HCT116 (cell line): ENCODE data around the gene FGF7. TPM values are rescaled to one million over a fixed set of nuclear protein-coding genes. Genes with fewer than 3 reads are reported as not detected.

Experiments
- ATAC-seq: fragments of 200-7000 bp; cut with Tn5 transposase; 2 replicates; pipeline ENCODE4 v1.9.1; 2020; ENCODE audit warnings: mild to moderate bottlenecking, moderate library complexity
- BruUV-seq: library from RNA; stranded (reverse); fragments of 400-500 nt; replicated peaks from 2 replicates; lab custom pipeline; 2021; lab: Mats Ljungman, UMichigan
- CTCF ChIA-PET: fragments of 300-600 bp; sonication (Branson Sonifier 250); formaldehyde crosslinking; loops from one replicate; lab custom pipeline; 2021; ENCODE audit warnings: antibody characterized with exemption; lab: Charles Lee
- POLR2A ChIA-PET: fragments of 300-600, 350-600 bp; sonication (Branson Sonifier 250); formaldehyde crosslinking; loops from one replicate; lab custom pipeline; 2021; ENCODE audit warnings: antibody characterized with exemption; lab: Charles Lee
- RAD21 ChIA-PET, 2 experiments: fragments of 300-600 bp; sonication (Branson Sonifier 250); formaldehyde crosslinking; loops; one replicate each; lab custom pipeline; 2023; ENCODE audit warnings: low total read pairs in 2 of 2; ENCODE audit not compliant: uncharacterized antibody in 2 of 2, unreplicated experiment in 2 of 2, low non-redundant PET in 1 of 2; lab: Charles Lee
- DNase-seq: peaks from one replicate; pipeline ENCODE4 v3.0.0-alpha.2; 2010; ENCODE audit warnings: low read depth, low spot score
- H2AFZ ChIP-seq: fragments of 200-600 bp; shearing (Covaris generic), sonication (generic); 2 replicates; pipeline ENCODE4 v1.6.1; 2017; ENCODE audit warnings: low read depth, mixed run types, mixed read lengths, antibody characterized with exemption, low read length; ENCODE audit not compliant: poor library complexity, severe bottlenecking
- H3K27ac ChIP-seq: 2 replicates; pipeline ENCODE4 v1.5.1; 2012; ENCODE audit warnings: low read depth, low read length
- H3K27me3 ChIP-seq: fragments of 200-600 bp; sonication (generic); 2 replicates; pipeline ENCODE4 v1.6.1; 2016; ENCODE audit warnings: mixed run types, low read length, mixed read lengths; ENCODE audit not compliant: insufficient read depth
- H3K36me3 ChIP-seq, 2 experiments: fragments of 200-500 bp in 1 of 2; fragments of 200-600 bp in 1 of 2; sonication (Bioruptor generic) in 1 of 2; sonication (generic) in 1 of 2; 2 replicates each; pipeline versions ENCODE4 v1.5.1 to v1.6.1; 2014 to 2016; ENCODE audit warnings: low read length in 2 of 2, inconsistent platforms in 1 of 2, mixed read lengths in 1 of 2, mixed run types in 1 of 2; ENCODE audit not compliant: insufficient read depth in 2 of 2, control insufficient read depth in 1 of 2
- H3K4me1 ChIP-seq, 2 experiments: fragments of 200-600 bp in 1 of 2; sonication (generic) in 1 of 2; 2 replicates each; pipeline versions ENCODE4 v1.5.1 to v1.6.1; 2012 to 2017; ENCODE audit warnings: low read length in 2 of 2, inconsistent platforms in 1 of 2, mild to moderate bottlenecking in 1 of 2, mixed read lengths in 1 of 2, mixed run types in 1 of 2, moderate library complexity in 1 of 2; ENCODE audit not compliant: insufficient read depth in 2 of 2, control insufficient read depth in 1 of 2
- H3K4me2 ChIP-seq: fragments of 200-600 bp; sonication (generic); 2 replicates; pipeline ENCODE4 v1.6.1; 2017; ENCODE audit warnings: mixed run types, low read length, mixed read lengths
- H3K4me3 ChIP-seq, 2 experiments: fragments of 200-600 bp in 1 of 2; sonication (generic) in 1 of 2; replicated peaks in 1 of 2; 2 replicates each; pipeline ENCODE4 v1.5.1; 2011 to 2016; ENCODE audit warnings: low read length in 2 of 2, control low read depth in 1 of 2, low read depth in 1 of 2, mild to moderate bottlenecking in 1 of 2, mixed read lengths in 1 of 2, mixed run types in 1 of 2
- H3K79me2 ChIP-seq: fragments of 200-600 bp; sonication (generic); 2 replicates; pipeline ENCODE4 v1.6.1; 2017; ENCODE audit warnings: mild to moderate bottlenecking, mixed run types, low read length, moderate library complexity, mixed read lengths; ENCODE audit not compliant: insufficient read depth
- H3K9ac ChIP-seq: fragments of 200-600 bp; sonication (generic); 2 replicates; pipeline ENCODE4 v1.6.1; 2016; ENCODE audit warnings: low read length, mixed read lengths
- H3K9me2 ChIP-seq: fragments of 200-600 bp; sonication (generic), shearing (Covaris generic); 2 replicates; pipeline ENCODE4 v1.6.1; 2017; ENCODE audit warnings: mixed run types, mild to moderate bottlenecking, moderate library complexity; ENCODE audit not compliant: insufficient read depth
- H3K9me3 ChIP-seq, 2 experiments: fragments of 200-500 bp in 1 of 2; fragments of 200-600 bp in 1 of 2; sonication (Bioruptor generic) in 1 of 2; sonication (generic) in 1 of 2; 2 replicates each; pipeline ENCODE4 v1.6.1; 2014 to 2017; ENCODE audit warnings: low read length in 2 of 2, mixed read lengths in 2 of 2, inconsistent platforms in 1 of 2, low read depth in 1 of 2, mild to moderate bottlenecking in 1 of 2, mixed run types in 1 of 2, moderate library complexity in 1 of 2; ENCODE audit not compliant: control insufficient read depth in 1 of 2, insufficient read depth in 1 of 2
- H4K20me1 ChIP-seq: fragments of 200-600 bp; sonication (generic), shearing (Covaris generic); 2 replicates; pipeline ENCODE4 v1.6.1; 2017; ENCODE audit warnings: mixed run types, mild to moderate bottlenecking, moderate library complexity; ENCODE audit not compliant: insufficient read depth
- POLR2A ChIP-seq: IDR thresholded peaks from 2 replicates; pipeline ENCODE4 v1.7.0; 2011; ENCODE audit warnings: borderline replicate concordance; ENCODE audit not compliant: insufficient read depth, insufficient read length; ENCODE audit errors: extremely low read depth
- SIN3A ChIP-seq: IDR thresholded peaks from 2 replicates; pipeline ENCODE4 v1.6.1; 2012; ENCODE audit warnings: low read depth
- intact Hi-C: fragments of 100-400 bp; cut with micrococcal nuclease; formaldehyde crosslinking; loops from 2 replicates; pipeline ENCODE4 v1.10.0; 2022
- total RNA-seq: library from RNA; stranded (reverse); gene quantifications from one replicate; pipeline ENCODE4 v1.2.1, GENCODE V29; 2021; ENCODE audit not compliant: unreplicated experiment
- TF ChIP-seq, protein P1 (sequence below): IDR thresholded peaks from 2 replicates; pipeline ENCODE4 v1.6.1; 2012; ENCODE audit warnings: low read depth

FGF7 gene
- total RNA-seq, 1 experiment from 2014 or later = 0.49 TPM

DNA sequence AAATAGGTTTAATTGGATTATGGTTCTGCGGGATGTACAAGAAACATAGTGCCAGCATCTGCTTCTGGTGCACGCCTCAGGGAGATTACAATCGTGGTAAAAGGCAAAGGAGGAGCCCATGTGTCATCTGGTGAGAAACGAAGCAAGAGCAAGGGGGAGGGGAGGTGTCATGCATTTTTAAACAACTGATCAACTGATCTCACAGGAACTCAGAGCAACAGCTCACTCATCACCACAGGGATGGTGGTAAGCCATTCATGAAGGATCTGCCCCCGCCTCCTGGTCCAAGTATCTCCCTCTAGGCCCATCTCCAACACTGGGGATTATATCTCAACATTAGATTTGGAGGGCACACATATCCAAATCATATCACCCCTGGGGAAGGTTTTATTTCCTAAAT is 42.1 kb upstream of the FGF7 start:
- Histone ChIP-seq H3K9me2 (no peaks in the 10 kb centered on the region), H3K9ac (no peak overlapping the region), H3K79me2 (no peaks in the 10 kb centered on the region), H2AFZ (no peak overlapping the region), H3K4me1 (no peaks in the 10 kb centered on the region), H4K20me1 (no peaks in the 10 kb centered on the region), H3K4me2 (no peak overlapping the region), H3K27ac (no peak overlapping the region)
- intact Hi-C loops = no loop called here
- TF ChIP-seq SIN3A = no peak
- TF ChIP-seq, protein P1, sequence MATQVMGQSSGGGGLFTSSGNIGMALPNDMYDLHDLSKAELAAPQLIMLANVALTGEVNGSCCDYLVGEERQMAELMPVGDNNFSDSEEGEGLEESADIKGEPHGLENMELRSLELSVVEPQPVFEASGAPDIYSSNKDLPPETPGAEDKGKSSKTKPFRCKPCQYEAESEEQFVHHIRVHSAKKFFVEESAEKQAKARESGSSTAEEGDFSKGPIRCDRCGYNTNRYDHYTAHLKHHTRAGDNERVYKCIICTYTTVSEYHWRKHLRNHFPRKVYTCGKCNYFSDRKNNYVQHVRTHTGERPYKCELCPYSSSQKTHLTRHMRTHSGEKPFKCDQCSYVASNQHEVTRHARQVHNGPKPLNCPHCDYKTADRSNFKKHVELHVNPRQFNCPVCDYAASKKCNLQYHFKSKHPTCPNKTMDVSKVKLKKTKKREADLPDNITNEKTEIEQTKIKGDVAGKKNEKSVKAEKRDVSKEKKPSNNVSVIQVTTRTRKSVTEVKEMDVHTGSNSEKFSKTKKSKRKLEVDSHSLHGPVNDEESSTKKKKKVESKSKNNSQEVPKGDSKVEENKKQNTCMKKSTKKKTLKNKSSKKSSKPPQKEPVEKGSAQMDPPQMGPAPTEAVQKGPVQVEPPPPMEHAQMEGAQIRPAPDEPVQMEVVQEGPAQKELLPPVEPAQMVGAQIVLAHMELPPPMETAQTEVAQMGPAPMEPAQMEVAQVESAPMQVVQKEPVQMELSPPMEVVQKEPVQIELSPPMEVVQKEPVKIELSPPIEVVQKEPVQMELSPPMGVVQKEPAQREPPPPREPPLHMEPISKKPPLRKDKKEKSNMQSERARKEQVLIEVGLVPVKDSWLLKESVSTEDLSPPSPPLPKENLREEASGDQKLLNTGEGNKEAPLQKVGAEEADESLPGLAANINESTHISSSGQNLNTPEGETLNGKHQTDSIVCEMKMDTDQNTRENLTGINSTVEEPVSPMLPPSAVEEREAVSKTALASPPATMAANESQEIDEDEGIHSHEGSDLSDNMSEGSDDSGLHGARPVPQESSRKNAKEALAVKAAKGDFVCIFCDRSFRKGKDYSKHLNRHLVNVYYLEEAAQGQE = no peak
- TF ChIP-seq, all 23 proteins: peak for 0
- POLR2A ChIA-PET = no interaction called here
- no peak for ATAC-seq
- CTCF ChIA-PET = no interaction called here
- Histone ChIP-seq H3K27me3 (no peaks in the 10 kb centered on the region), H3K36me3 (no peaks in the 10 kb centered on the region), H3K9me3 (no peaks in the 10 kb centered on the region), H3K4me3 (no peak overlapping the region)
- no TSS peak for BruUV-seq
- DNase-seq = no peak
- RAD21 ChIA-PET = no interaction called here

DNA sequence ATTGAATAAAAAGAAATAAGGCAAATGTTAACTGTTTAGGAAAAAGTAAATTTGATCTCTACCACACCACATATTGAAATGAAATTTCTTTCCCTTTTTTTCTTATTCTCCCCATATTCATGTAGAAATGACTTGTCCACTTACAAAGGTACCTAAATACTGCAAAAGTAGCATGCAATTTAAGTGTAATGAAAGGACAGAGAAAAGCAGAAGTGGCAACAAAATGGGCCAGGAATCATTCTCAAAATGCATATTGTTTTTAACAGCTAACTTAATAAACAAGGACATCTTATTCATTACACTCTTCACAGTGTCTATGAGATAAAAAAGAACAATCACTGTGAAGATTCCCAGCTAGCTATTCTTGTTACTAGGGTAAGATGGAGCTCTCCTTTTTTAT is 40.6 kb upstream of the FGF7 start:
- no peaks in the 10 kb centered on the region for H3K36me3 ChIP-seq
- H3K9me2 ChIP-seq = no peaks in the 10 kb centered on the region
- ChIA-PET CTCF (no interaction called here), POLR2A (no interaction called here), RAD21 (no interaction called here)
- no peak overlapping the region for H2AFZ ChIP-seq
- H3K79me2 ChIP-seq = no peaks in the 10 kb centered on the region
- BruUV-seq = no TSS peak
- H3K27me3 ChIP-seq = no peaks in the 10 kb centered on the region
- no peak overlapping the region for H3K27ac ChIP-seq
- no peak overlapping the region for H3K4me2 ChIP-seq
- TF ChIP-seq POLR2A = no peak
- intact Hi-C loops = no loop called here
- H3K4me3 ChIP-seq = no peak overlapping the region
- H3K9ac ChIP-seq = no peak overlapping the region
- ATAC-seq (no peak), DNase-seq (no peak)
- H4K20me1 ChIP-seq = no peaks in the 10 kb centered on the region
- H3K9me3 ChIP-seq = no peaks in the 10 kb centered on the region
- H3K4me1 ChIP-seq = no peaks in the 10 kb centered on the region
